ENCODE results near the gene ACIN1.
"Not testable (repeated sequence)": the region's sequence is repeated elsewhere in the genome, so short reads cannot be mapped to it uniquely, and the experiment has no call there.

Gene ACIN1

GRCh38 chr14:23121361-23121771 is 26.4 kb upstream of the ACIN1 start:
- no peak for DNase-seq

GRCh38 chr14:23120541-23121251 is 25.8 kb upstream of the ACIN1 start:
- DNase-seq: peak; percentile 69

- DNase-seq: no peak
Measured at GRCh38 chr14:23119363-23120327, 24.7 kb upstream of the ACIN1 start.

- DNase-seq: no peak
Measured at GRCh38 chr14:23118506-23119362, 23.8 kb upstream of the ACIN1 start, which contains the start of gene CEBPE. Gene CEBPE (minus strand): TSS chr14:23119255. CDS start chr14:23119091, 164 bp downstream.

GRCh38 chr14:23117371-23118020 is 22.6 kb upstream of the ACIN1 start:
- DNase-seq: no peak

- DNase-seq: no peak
Measured at GRCh38 chr14:23115918-23116317, 21.0 kb upstream of the ACIN1 start.

GRCh38 chr14:23115039-23115731 is 20.2 kb upstream of the ACIN1 start:
- DNase-seq: no peak

- no peak for DNase-seq
Measured at GRCh38 chr14:23114669-23115038, 19.7 kb upstream of the ACIN1 start.

GRCh38 chr14:23114120-23114458 is 19.2 kb upstream of the ACIN1 start:
- DNase-seq: no peak

- DNase-seq: no peak
Measured at GRCh38 chr14:23113431-23114119, 18.6 kb upstream of the ACIN1 start.

- DNase-seq: no peak
Measured at GRCh38 chr14:23112359-23113178, 17.6 kb upstream of the ACIN1 start.

- DNase-seq: no peak
Measured at GRCh38 chr14:23110579-23111365, 15.8 kb upstream of the ACIN1 start.

GRCh38 chr14:23109769-23110168 is 14.8 kb upstream of the ACIN1 start:
- DNase-seq: no peak

GRCh38 chr14:23108169-23108568 is 13.2 kb upstream of the ACIN1 start:
- not testable (repeated sequence) for DNase-seq

GRCh38 chr14:23107620-23108019 is 12.7 kb upstream of the ACIN1 start:
- DNase-seq: not testable (repeated sequence)

- no peak for DNase-seq
Measured at GRCh38 chr14:23106747-23107045, 11.8 kb upstream of the ACIN1 start.

GRCh38 chr14:23105348-23105824 is 10.4 kb upstream of the ACIN1 start:
- DNase-seq: no peak

GRCh38 chr14:23104591-23105347 is 9.8 kb upstream of the ACIN1 start, which contains the start of gene CIROP:
Gene CIROP (minus strand): TSS chr14:23104989. CDS start chr14:23104920, 69 bp downstream.
- no peak for DNase-seq
